ENCODE data around the gene FAM177B. TPM values are rescaled to one million over a fixed set of nuclear protein-coding genes. Genes with fewer than 3 reads are reported as not detected.

The FAM177B gene
- total and polyA plus RNA-seq, 7 donors, result 0.36 to 40.5 (median 8.9) TPM; not detected in 1

DNA sequence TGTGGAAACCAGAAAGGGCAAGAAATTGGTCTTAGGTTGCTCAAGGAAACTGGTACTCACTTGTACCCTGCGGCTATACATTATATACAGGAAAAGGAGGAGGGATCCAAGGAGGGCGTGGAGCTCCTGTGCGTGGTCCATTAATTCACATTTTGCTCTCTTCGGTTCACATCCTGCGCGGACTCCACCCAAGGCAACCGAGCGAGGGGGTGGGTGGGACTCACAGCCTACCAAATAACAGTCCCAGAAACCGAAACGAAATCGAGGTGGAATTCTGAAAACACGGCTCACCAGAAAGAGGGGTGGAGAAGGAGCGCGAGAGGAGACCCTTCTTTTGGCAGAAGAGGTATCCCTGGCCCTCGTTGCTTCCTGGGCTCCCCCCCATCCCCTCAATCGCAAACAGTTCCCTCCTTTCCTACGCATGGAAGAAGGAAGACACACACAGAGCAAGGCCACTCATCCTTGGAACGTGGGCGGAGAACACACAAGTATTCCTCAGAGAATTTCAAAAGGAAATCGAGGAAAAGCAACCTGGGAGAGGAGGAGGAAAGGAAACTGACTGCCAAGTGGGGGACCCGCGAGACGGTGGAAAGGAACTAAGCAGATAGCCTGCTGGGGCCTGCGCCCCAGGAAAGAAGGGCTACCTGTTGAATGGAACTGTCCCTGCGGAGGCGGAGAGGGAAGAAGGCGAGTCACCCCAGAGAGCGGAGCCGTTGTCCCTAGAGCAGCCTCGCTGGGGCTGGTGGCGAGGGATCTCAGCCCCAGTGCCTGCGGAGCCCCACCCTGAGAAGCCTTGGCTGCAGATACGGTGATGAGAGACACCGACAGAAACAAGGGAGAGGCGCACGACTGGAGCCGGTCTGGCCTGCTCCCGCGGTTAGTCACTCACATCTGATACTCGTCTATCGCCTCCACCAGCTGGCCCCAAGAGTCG lies 25.4 kb upstream of the FAM177B start:
- no peaks in the 10 kb centered on the region for H3K27me3 ChIP-seq
- intact Hi-C loops (cut with DNase I), result loop anchor here (2.0 kb wide), 3 partner anchors 67 to 247 kb away; no protein-coding TSS in a partner anchor
- DNase-seq, result peak; percentile 83
- TF ChIP-seq POLR2A (IDR thresholded peaks at IDR 0.05) (no peak), POLR2AphosphoS5 (IDR thresholded peaks at IDR 0.05) (peak in 1 of 4 donors; percentile 27)
- peaks cover 0 to 14% (median 6%) of the 10 kb centered on the region in 4 donors for H3K36me3 ChIP-seq
- 0% methylated on average over 42 of the region's 42 CpGs for WGBS, 2 donors
- H3K9me3 ChIP-seq, result no peaks in the 10 kb centered on the region
- peak overlapping the region; percentile 60 to 88 (median 69) for H3K4me3 ChIP-seq
- peak overlapping the region; percentile 88 to 98 (median 92) for H3K27ac ChIP-seq
- peaks cover 0 to 38% (median 28%) of the 10 kb centered on the region in 4 donors for H3K4me1 ChIP-seq

DNA sequence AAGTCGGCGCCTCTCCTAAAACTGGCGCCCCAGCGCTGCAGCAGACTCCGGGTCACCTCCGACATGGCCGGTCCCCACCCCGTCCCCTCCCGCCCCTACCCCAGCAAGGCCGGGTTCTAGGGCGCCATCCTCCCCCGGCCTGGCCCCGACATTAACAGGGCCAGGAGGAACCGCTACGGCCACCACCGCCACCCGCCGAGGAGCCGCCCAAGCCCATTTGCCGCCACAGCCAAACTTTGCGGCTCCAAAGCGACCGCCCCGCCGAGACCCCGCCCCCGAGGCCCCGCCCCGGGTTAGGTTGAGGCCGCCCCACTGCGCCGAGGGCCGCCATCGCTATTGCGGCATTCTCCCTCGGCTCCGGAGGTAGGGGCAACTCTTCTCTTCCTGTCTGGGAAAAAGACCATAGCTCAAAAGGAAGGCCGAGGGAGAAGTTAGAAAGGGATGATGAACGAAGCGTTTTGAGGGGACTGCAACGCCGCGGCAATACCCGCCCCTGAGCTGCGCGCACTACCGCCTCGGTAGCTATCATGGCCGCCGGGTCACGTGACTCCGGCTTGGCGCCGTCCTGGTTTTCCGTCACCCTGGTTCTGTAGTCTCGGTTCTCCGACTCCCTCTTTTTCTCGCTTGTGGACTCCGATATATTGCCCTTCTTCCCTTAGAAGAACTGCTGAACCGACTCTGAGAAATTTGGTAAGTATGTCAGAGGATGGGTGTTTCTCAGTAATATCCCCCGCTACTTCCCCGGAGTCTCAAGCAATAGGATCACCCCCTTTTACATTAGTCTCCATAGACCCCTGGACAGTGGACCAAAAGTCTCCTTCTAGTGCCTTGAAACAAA lies 24.5 kb upstream of the FAM177B start, which contains the start of the genes AIDA and BROX:
Gene AIDA, minus strand, starts transcription at position 239 of the 838 bp plus-strand sequence. Its CDS starts 174 bp downstream, at position 65.
Gene BROX, plus strand, starts transcription at position 312 of the 838 bp plus-strand sequence. CDS start 3,136 bp downstream, outside the sequence.
- Histone ChIP-seq H3K4me1 (peaks cover 0 to 41% (median 28%) of the 10 kb centered on the region in 4 donors), H3K27me3 (no peaks in the 10 kb centered on the region), H3K27ac (peak within 1 kb of the TSS; percentile 88 to 98 (median 92)), H3K4me3 (peak within 1 kb of the TSS; percentile 60 to 88 (median 69)), H3K36me3 (peaks cover 0 to 23% (median 10%) of the 10 kb centered on the region in 4 donors), H3K9me3 (no peaks in the 10 kb centered on the region)
- intact Hi-C loops (cut with DNase I), result loop anchor here (2.0 kb wide), 3 partner anchors 68 to 248 kb away; no protein-coding TSS in a partner anchor
- TF ChIP-seq POLR2AphosphoS5 (IDR thresholded peaks at IDR 0.05), result peak; percentile 66 to 88 (median 82)
- peak; percentile 28 to 33 for TF ChIP-seq POLR2A (IDR thresholded peaks at IDR 0.05)
- TF ChIP-seq EP300 (IDR thresholded peaks at IDR 0.05), result no peak
- TF ChIP-seq CTCF (IDR thresholded peaks at IDR 0.05), result no peak
- peak; percentile 96 for DNase-seq
- 2 to 5% methylated on average over 55 to 57 of the region's 62 CpGs for WGBS, 2 donors

DNA sequence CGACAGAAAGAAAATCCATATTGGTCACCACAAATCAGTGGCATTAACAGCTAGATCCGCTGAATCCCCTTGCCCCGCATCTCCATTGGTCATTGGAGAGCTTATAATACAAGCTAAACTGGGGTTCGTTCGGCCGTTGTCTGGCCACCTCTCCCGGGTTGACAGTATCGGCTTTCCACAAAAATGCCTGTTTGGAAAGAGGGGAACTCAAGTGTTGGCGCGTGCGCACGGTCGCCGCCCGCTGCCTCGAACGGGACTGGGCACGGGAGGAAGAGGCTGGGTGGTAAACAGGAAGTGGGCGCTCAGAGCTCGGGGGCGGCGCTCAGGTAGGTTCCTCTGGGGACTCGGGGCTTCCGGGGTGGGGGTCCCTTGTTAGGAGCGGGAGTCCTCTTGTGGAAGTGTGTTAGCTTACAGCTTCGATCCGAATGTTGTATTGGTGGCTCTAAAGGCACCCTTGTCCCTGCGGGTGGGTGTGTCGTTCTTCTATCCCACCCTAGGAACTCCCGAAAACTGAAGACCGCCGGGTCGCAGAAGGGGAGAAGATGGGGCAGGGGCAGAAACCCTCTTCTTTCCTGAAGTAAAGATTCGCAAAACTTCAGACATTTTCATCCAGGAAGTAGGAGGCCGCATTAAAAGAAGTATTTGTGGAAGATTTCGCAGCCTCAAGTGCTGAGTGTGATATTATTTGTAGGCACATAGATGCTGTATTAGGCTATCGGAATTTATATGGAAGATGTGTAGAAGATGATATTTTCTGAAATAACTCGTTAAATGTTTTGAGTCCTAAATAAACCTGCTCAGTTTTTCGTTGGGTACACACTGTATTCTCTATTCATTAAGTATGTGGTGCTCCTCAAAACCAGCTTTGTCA lies 23.7 kb upstream of the FAM177B start:
- peak overlapping the region; percentile 88 to 98 (median 92) for H3K27ac ChIP-seq
- DNase-seq, result peak; percentile 97
- H3K27me3 ChIP-seq, result no peaks in the 10 kb centered on the region
- no peaks in the 10 kb centered on the region for H3K9me3 ChIP-seq
- TF ChIP-seq POLR2AphosphoS5 (IDR thresholded peaks at IDR 0.05) (peak; percentile 35 to 93 (median 68)), CTCF (IDR thresholded peaks at IDR 0.05) (no peak)
- whole genome bisulfite sequencing, 2 donors, result 0 to 1% methylated on average over 39 of the region's 39 CpGs
- H3K4me3 ChIP-seq, result peak overlapping the region; percentile 60 to 88 (median 69)
- H3K4me1 ChIP-seq, result peaks cover 0 to 42% (median 28%) of the 10 kb centered on the region in 4 donors
- peaks cover 0 to 31% (median 11%) of the 10 kb centered on the region in 4 donors for H3K36me3 ChIP-seq
- intact Hi-C loops (cut with DNase I), result loop anchor here (2.0 kb wide), 3 partner anchors 69 to 249 kb away; no protein-coding TSS in a partner anchor

DNA sequence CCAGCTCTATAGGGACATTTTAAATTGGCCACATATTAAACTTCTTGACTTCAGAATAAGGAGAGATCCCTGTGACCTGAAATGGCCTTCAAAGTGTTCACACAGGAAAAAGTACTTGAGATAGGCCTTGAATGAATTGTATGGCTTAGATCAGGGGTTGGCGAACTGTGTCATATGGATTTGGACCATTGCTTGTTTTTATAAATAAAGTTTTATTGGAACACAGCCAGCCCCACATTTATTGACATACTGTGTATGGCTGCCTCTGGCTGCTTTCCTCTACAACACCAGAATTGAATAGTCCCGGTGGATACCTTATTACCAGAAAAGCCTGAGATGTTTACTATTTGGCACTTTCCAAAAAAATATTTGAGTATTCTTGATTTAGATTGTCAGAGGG lies 20.6 kb upstream of the FAM177B start:
- intact Hi-C loops (cut with DNase I), result no loop called here
- Histone ChIP-seq H3K27ac (no peak overlapping the region), H3K27me3 (no peaks in the 10 kb centered on the region), H3K36me3 (peaks cover 10 to 61% (median 33%) of the 10 kb centered on the region in 4 donors), H3K9me3 (no peaks in the 10 kb centered on the region), H3K4me3 (no peak overlapping the region), H3K4me1 (peaks cover 0 to 20% (median 12%) of the 10 kb centered on the region in 4 donors)
- WGBS, 2 donors, result 93 to 96% methylated on average over 2 of the region's 2 CpGs
- TF ChIP-seq CTCF (IDR thresholded peaks at IDR 0.05) (no peak), POLR2AphosphoS5 (IDR thresholded peaks at IDR 0.05) (no peak), POLR2A (IDR thresholded peaks at IDR 0.05) (no peak), EP300 (IDR thresholded peaks at IDR 0.05) (no peak)
- DNase-seq, result no peak

Data from sigmoid colon (tissue), 7 donors.